ENCODE measurements around the gene SMURF1.

GRCh38 chr7:99080679-99081078, 63.2 kb downstream of the SMURF1 start:
- TF ChIP-seq, protein P1, sequence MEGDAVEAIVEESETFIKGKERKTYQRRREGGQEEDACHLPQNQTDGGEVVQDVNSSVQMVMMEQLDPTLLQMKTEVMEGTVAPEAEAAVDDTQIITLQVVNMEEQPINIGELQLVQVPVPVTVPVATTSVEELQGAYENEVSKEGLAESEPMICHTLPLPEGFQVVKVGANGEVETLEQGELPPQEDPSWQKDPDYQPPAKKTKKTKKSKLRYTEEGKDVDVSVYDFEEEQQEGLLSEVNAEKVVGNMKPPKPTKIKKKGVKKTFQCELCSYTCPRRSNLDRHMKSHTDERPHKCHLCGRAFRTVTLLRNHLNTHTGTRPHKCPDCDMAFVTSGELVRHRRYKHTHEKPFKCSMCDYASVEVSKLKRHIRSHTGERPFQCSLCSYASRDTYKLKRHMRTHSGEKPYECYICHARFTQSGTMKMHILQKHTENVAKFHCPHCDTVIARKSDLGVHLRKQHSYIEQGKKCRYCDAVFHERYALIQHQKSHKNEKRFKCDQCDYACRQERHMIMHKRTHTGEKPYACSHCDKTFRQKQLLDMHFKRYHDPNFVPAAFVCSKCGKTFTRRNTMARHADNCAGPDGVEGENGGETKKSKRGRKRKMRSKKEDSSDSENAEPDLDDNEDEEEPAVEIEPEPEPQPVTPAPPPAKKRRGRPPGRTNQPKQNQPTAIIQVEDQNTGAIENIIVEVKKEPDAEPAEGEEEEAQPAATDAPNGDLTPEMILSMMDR (IDR thresholded peaks at IDR 0.05; ENCODE audit: low read depth, low read length, missing input control), result no peak
- TF ChIP-seq RAD21 (IDR thresholded peaks at IDR 0.05), result no peak
- no peak for TF ChIP-seq GABPA (IDR thresholded peaks at IDR 0.05 in 1 of 2, conservative IDR thresholded peaks at IDR 0.05 in 1 of 2)
- TF ChIP-seq REST (IDR thresholded peaks at IDR 0.05), result no peak
- TF ChIP-seq TAF1 (conservative IDR thresholded peaks at IDR 0.05), result no peak
- TF ChIP-seq EGR1 (IDR thresholded peaks at IDR 0.05; ENCODE audit: low read depth in 2 of 2), result no peak
